ENCODE data around the gene SURF2.

DNA sequence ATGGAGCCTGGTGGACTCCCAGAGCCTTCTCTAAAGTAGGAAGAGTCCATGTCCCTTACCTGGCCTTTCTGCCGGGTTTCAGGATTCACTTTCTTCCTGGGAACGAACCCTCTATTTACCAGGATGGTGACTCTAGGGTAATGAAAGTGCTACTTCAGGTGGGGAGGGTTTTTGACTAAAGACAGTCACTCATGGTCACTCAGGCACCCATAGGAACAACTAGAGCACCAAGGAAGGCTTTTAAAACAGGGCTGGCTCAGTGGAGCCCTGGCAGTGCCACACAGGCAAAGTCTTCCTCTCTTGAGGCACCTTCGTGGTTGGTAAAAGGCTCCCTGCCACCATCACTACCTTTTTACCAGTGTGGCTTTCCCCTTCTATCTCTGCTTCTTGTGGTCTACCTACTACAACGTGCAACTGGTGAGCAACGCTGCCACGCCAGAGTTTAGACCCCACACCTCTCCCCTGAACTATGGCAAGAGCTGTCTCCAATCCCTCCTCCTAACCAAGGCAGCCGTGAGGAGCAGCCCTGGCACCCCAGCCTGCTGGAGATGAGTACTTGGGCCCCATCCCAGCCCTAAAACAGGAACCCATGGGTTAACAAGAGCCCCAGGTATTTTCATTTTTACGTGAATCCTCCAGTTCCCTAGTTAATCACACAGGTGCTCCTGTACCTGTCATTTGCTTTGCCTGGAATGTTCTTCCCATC, 3.6 kb upstream of the SURF2 start:
- TF ChIP-seq, protein P1, sequence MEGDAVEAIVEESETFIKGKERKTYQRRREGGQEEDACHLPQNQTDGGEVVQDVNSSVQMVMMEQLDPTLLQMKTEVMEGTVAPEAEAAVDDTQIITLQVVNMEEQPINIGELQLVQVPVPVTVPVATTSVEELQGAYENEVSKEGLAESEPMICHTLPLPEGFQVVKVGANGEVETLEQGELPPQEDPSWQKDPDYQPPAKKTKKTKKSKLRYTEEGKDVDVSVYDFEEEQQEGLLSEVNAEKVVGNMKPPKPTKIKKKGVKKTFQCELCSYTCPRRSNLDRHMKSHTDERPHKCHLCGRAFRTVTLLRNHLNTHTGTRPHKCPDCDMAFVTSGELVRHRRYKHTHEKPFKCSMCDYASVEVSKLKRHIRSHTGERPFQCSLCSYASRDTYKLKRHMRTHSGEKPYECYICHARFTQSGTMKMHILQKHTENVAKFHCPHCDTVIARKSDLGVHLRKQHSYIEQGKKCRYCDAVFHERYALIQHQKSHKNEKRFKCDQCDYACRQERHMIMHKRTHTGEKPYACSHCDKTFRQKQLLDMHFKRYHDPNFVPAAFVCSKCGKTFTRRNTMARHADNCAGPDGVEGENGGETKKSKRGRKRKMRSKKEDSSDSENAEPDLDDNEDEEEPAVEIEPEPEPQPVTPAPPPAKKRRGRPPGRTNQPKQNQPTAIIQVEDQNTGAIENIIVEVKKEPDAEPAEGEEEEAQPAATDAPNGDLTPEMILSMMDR (IDR thresholded peaks at IDR 0.05; ENCODE audit: insufficient read depth, low read depth, low read length) = no peak
- TF ChIP-seq EZH2 (IDR thresholded peaks at IDR 0.05; ENCODE audit: insufficient read depth, low read length) = no peak
